GM21723 (cell line): ENCODE data around the gene EVL.

Experiments used
- ATAC-seq: cut with Tn5 transposase; IDR thresholded peaks from one replicate; pipeline ENCODE4 v1.9.1; 2021; ENCODE audit warnings: mild to moderate bottlenecking, moderate library complexity; ENCODE audit not compliant: unreplicated experiment

Gene EVL

GRCh38 chr14:100107236-100107635 lies 42.0 kb downstream of the EVL start:
- no peak for ATAC-seq

GRCh38 chr14:100108042-100108825 lies 43.0 kb downstream of the EVL start:
- ATAC-seq, result peak; percentile 77

- no peak for ATAC-seq
Measured at GRCh38 chr14:100108840-100109593, 43.8 kb downstream of the EVL start.

- no peak for ATAC-seq
Measured at GRCh38 chr14:100109594-100109955, 44.4 kb downstream of the EVL start.

- no peak for ATAC-seq
Measured at GRCh38 chr14:100110816-100111215, 45.6 kb downstream of the EVL start.

- no peak for ATAC-seq
Measured at GRCh38 chr14:100111931-100112704, 46.9 kb downstream of the EVL start.

- ATAC-seq, result no peak
Measured at GRCh38 chr14:100114109-100114765, 49.0 kb downstream of the EVL start.

GRCh38 chr14:100115236-100115635 lies 50.0 kb downstream of the EVL start:
- no peak for ATAC-seq

GRCh38 chr14:100115726-100116125 lies 50.5 kb downstream of the EVL start:
- no peak for ATAC-seq

- ATAC-seq, result no peak
Measured at GRCh38 chr14:100116134-100116533, 50.9 kb downstream of the EVL start.

GRCh38 chr14:100117026-100117425 lies 51.8 kb downstream of the EVL start:
- no peak for ATAC-seq

GRCh38 chr14:100117633-100118395 lies 52.6 kb downstream of the EVL start:
- no peak for ATAC-seq

- ATAC-seq, result no peak
Measured at GRCh38 chr14:100118396-100119011, 53.3 kb downstream of the EVL start.

- ATAC-seq, result no peak
Measured at GRCh38 chr14:100119251-100119650, 54.0 kb downstream of the EVL start.

- no peak for ATAC-seq
Measured at GRCh38 chr14:100120522-100121269, 55.5 kb downstream of the EVL start.

GRCh38 chr14:100121643-100122480 lies 56.6 kb downstream of the EVL start:
- no peak for ATAC-seq

GRCh38 chr14:100122481-100123223 lies 57.4 kb downstream of the EVL start:
- ATAC-seq, result no peak

- no peak for ATAC-seq
Measured at GRCh38 chr14:100123618-100124017, 58.4 kb downstream of the EVL start.
